Measurements from ENCODE around the gene DNAH12.

DNA sequence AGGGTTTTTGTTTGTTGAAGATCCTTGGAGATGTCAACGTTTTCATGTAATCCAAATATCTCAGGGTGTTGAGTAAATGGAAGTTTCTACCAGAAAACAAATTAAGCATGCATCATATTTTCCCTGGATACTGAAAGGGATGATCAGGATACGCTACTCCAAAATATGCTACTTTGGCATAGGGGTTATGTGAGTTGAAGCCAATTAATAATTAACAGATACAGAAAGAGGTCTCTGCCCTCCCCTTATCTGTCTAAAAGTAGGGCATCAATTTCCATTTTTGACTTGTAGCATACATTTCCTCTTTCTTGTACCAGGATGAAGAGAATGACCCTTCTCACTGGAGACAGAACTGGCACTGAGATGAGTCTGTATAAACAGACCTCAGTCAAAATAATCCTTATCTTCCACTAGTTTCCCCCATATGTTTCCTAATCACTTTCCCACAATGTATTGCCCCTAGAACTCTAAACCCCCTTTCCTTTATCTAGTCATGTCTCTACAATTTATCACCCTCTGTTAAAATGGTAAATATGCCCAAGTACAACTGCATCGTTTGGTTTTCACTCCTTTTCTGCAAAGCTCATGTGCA lies 234.3 kb downstream of the DNAH12 start:
- TF ChIP-seq, protein P1, sequence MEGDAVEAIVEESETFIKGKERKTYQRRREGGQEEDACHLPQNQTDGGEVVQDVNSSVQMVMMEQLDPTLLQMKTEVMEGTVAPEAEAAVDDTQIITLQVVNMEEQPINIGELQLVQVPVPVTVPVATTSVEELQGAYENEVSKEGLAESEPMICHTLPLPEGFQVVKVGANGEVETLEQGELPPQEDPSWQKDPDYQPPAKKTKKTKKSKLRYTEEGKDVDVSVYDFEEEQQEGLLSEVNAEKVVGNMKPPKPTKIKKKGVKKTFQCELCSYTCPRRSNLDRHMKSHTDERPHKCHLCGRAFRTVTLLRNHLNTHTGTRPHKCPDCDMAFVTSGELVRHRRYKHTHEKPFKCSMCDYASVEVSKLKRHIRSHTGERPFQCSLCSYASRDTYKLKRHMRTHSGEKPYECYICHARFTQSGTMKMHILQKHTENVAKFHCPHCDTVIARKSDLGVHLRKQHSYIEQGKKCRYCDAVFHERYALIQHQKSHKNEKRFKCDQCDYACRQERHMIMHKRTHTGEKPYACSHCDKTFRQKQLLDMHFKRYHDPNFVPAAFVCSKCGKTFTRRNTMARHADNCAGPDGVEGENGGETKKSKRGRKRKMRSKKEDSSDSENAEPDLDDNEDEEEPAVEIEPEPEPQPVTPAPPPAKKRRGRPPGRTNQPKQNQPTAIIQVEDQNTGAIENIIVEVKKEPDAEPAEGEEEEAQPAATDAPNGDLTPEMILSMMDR (IDR thresholded peaks at IDR 0.05; ENCODE audit: low read depth, low read length), result no peak
- TF ChIP-seq POLR2A (IDR thresholded peaks at IDR 0.05; ENCODE audit: extremely low read depth, insufficient read length), result no peak
- TF ChIP-seq, protein P2, sequence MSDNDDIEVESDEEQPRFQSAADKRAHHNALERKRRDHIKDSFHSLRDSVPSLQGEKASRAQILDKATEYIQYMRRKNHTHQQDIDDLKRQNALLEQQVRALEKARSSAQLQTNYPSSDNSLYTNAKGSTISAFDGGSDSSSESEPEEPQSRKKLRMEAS (IDR thresholded peaks at IDR 0.05; ENCODE audit: low read depth, low read length), result no peak
